ENCODE measurements around the gene EHMT2. TPM values are rescaled to one million over a fixed set of nuclear protein-coding genes. Genes with fewer than 3 reads are reported as not detected.

EHMT2 gene
- total and polyA plus RNA-seq, 2 of the 13 experiments (the other 11 are each of a cell fraction or from before 2014, with no cell fraction given): 55.2 to 69.2 TPM

DNA sequence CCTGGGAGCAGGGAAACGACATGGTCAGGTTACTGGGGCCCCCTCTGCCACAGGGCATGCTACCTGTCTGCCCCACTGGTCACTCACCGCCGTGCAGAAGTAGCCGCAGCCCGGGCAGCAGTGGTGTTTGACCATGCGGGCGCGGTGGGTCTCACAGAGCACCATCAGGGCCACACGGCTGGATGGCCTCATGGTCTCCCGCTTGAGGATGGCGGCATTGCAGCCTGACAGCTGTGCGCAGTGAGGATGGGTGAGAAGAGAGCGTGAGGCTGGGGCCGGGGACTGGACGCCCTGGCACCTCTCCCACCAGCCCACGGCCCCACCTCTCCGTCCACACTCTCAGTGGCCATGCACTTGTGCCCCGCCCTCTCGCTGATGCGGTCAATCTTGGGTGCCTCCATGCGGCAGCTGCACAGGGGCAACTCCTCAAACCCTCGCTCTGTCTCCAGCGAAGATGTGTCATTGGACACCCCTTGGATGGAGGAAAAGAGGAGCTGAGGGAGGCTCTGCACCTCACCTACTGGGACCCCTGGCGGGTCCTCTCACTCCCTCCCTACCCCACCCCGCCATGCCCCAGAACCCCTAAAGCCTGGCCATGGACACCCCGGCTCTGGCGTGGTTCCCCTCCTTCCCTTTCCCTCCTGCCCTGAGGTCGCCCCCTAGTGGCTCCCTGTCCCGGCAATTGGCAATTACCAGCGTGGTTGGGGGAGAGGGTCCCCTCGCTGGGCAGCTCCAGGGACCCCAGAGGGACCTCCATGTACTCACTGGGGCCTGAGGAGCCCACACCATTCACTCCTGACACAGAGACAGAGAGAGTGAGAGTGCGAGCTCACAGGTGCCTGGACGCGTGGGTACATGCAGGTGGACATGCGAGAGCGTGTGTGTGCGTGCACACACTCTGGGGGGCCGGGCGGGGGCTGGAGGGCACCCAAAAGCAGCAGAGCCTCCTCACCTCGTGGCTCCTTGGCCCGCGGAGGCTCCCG lies 8.9 kb downstream of the EHMT2 start (continued):
- no peak for TF ChIP-seq ZBTB2 (CRISPR knock-in tag; IDR thresholded peaks at IDR 0.05; ENCODE audit: low read depth)
- no peak for TF ChIP-seq ZNF781 (CRISPR knock-in tag; IDR thresholded peaks at IDR 0.05; ENCODE audit: borderline replicate concordance, not compliant biosample characterization)
- TF ChIP-seq, protein P1, sequence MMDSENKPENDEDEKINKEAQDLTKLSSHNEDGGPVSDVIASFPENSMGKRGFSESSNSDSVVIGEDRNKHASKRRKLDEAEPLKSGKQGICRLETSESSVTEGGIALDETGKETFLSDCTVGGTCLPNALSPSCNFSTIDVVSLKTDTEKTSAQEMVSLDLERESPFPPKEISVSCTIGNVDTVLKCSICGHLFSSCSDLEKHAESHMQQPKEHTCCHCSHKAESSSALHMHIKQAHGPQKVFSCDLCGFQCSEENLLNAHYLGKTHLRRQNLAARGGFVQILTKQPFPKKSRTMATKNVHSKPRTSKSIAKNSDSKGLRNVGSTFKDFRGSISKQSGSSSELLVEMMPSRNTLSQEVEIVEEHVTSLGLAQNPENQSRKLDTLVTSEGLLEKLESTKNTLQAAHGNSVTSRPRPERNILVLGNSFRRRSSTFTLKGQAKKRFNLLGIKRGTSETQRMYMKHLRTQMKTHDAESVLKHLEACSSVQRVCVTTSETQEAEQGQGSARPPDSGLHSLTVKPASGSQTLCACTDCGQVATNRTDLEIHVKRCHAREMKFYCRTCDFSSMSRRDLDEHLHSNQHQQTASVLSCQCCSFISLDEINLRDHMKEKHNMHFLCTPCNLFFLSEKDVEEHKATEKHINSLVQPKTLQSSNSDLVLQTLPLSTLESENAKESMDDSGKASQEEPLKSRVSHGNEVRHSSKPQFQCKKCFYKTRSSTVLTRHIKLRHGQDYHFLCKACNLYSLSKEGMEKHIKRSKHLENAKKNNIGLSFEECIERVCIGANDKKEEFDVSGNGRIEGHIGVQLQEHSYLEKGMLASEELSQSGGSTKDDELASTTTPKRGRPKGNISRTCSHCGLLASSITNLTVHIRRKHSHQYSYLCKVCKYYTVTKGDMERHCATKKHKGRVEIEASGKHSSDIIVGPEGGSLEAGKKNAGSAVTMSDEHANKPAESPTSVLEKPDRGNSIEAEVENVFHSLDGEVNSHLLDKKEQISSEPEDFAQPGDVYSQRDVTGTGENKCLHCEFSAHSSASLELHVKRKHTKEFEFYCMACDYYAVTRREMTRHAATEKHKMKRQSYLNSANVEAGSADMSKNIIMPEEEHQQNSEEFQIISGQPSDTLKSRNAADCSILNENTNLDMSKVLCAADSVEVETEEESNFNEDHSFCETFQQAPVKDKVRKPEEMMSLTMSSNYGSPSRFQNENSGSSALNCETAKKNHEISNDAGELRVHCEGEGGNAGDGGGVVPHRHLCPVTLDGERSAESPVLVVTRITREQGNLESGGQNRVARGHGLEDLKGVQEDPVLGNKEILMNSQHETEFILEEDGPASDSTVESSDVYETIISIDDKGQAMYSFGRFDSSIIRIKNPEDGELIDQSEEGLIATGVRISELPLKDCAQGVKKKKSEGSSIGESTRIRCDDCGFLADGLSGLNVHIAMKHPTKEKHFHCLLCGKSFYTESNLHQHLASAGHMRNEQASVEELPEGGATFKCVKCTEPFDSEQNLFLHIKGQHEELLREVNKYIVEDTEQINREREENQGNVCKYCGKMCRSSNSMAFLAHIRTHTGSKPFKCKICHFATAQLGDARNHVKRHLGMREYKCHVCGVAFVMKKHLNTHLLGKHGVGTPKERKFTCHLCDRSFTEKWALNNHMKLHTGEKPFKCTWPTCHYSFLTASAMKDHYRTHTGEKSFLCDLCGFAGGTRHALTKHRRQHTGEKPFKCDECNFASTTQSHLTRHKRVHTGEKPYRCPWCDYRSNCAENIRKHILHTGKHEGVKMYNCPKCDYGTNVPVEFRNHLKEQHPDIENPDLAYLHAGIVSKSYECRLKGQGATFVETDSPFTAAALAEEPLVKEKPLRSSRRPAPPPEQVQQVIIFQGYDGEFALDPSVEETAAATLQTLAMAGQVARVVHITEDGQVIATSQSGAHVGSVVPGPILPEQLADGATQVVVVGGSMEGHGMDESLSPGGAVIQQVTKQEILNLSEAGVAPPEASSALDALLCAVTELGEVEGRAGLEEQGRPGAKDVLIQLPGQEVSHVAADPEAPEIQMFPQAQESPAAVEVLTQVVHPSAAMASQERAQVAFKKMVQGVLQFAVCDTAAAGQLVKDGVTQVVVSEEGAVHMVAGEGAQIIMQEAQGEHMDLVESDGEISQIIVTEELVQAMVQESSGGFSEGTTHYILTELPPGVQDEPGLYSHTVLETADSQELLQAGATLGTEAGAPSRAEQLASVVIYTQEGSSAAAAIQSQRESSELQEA (CRISPR knock-in tag; IDR thresholded peaks at IDR 0.05; ENCODE audit: not compliant biosample characterization): no peak
- no peak for TF ChIP-seq ZBTB1 (CRISPR knock-in tag; IDR thresholded peaks at IDR 0.05; ENCODE audit: borderline replicate concordance)
- TF ChIP-seq CTCF (CRISPR knock-in tag; IDR thresholded peaks at IDR 0.05): peak; percentile 92
- TF ChIP-seq GATAD1 (CRISPR knock-in tag; IDR thresholded peaks at IDR 0.05): 0 out of 2 replicates have a peak, but pooled peaks have one; percentile 23
- no peak for TF ChIP-seq ZNF552 (CRISPR knock-in tag; IDR thresholded peaks at IDR 0.05; ENCODE audit: borderline replicate concordance)
- TF ChIP-seq IRF9 (CRISPR knock-in tag; IDR thresholded peaks at IDR 0.05; ENCODE audit: borderline replicate concordance): no peak
- peak; percentile 31; the same call in 1 of the 2 replicates for TF ChIP-seq ZNF598 (CRISPR knock-in tag; IDR thresholded peaks at IDR 0.05; ENCODE audit: borderline replicate concordance)
- no peak for TF ChIP-seq HOXA3 (CRISPR knock-in tag; IDR thresholded peaks at IDR 0.05)
- peak; percentile 73; the same call in 1 of the 2 replicates for TF ChIP-seq ZNF274 (CRISPR knock-in tag; IDR thresholded peaks at IDR 0.05)
- TF ChIP-seq SUZ12 (IDR thresholded peaks at IDR 0.05; ENCODE audit: low read depth, low read length): no peak
- peak; percentile 83 for TF ChIP-seq STAG1 (CRISPR knock-in tag; IDR thresholded peaks at IDR 0.05)

Data from HepG2 (cell line).